ENCODE results near the gene ZNF335.
A peak's percentile ranks its signal among the peaks of the same experiment; 100 is the strongest.

The ZNF335 gene

DNA sequence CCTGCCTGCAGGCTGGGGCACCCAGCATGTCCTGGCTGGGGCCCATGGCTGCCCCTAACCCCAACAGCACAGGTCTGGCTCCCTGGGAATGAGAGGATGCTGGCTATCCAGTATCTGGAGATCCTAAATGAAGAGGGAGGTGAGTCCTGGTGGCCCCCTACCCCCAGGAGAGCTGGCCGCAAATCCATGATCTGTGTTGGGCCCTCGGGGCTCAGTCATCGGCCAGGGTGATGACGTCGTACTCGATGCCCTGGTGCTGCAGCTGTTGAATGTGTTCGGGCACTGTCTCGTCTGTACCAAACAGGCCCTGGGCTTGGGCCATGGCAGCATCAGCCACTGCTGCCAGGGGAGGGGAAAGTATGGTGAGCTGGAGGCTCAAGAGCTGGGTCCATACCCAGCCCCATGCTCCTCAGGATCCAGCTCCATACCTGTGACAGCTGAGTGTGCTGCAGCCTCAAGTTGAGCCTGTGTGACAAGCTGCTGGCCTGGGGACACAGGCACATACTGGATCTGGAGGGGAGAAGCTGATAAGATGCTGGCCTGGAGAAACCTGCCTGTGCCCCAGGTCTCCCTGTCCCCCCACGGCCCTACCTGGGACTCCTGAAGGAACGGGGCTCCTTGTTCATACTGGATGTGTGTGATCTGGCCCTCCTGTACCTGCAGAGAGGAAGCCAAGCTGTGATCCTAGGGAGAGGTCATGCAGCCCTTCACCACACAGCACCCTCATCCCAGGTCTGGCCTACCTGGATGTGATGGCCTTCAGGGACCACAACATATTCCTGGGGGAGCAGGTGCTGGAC, 23.1 kb downstream of the ZNF335 start:
- Histone ChIP-seq H3K9me3 (ENCODE audit: control insufficient read depth, low read length) (no peaks in the 10 kb centered on the region), H3K36me3 (ENCODE audit: control insufficient read depth, insufficient read depth, low read length) (peaks cover 97% of the 10 kb centered on the region), H3K4me3 (ENCODE audit: extremely low read depth, insufficient read depth, low read length, poor library complexity, severe bottlenecking) (no peak overlapping the region), H3K4me1 (ENCODE audit: control insufficient read depth, insufficient read depth, low read length, poor library complexity, severe bottlenecking) (no peaks in the 10 kb centered on the region), H3K27ac (ENCODE audit: low read depth, low read length, severe bottlenecking) (peak overlapping the region; percentile 36)
- 96 to 97% methylated on average over 10 of the region's 10 CpGs for WGBS, 2 experiments (ENCODE audit: insufficient coverage in 2 of 2)

DNA sequence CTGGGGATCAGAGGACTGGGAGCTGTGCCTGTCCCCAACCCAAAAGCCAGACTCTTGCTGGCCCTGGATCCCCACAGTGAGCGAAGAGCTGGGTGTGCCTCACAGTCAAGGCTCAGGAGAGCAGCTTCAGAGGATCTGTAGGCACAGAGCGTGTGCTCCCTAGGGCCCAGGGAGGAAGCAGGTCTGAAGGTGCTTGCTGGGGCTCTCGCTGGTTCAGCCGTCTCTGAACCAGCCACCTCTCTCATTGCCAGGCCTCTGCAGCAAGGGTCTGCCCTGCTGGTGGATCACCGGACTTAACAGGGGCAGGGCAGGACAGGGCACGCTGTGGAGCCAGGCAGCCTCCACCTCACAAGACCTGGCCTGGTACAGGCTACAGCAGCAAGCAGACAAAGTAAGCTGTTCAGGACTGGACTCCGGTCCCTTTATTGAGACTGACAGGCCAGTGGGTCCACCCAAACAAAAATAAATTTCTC, 23.7 kb downstream of the ZNF335 start:
- H3K27ac ChIP-seq (ENCODE audit: low read depth, low read length, severe bottlenecking), result peak overlapping the region; percentile 36
- H3K4me3 ChIP-seq (ENCODE audit: extremely low read depth, insufficient read depth, low read length, poor library complexity, severe bottlenecking), result no peak overlapping the region
- WGBS, 2 experiments (ENCODE audit: insufficient coverage in 2 of 2), result 94 to 96% methylated on average over 7 of the region's 7 CpGs
- H3K4me1 ChIP-seq (ENCODE audit: control insufficient read depth, insufficient read depth, low read length, poor library complexity, severe bottlenecking), result no peaks in the 10 kb centered on the region
- no peaks in the 10 kb centered on the region for H3K9me3 ChIP-seq (ENCODE audit: control insufficient read depth, low read length)
- peaks cover 97% of the 10 kb centered on the region for H3K36me3 ChIP-seq (ENCODE audit: control insufficient read depth, insufficient read depth, low read length)

DNA sequence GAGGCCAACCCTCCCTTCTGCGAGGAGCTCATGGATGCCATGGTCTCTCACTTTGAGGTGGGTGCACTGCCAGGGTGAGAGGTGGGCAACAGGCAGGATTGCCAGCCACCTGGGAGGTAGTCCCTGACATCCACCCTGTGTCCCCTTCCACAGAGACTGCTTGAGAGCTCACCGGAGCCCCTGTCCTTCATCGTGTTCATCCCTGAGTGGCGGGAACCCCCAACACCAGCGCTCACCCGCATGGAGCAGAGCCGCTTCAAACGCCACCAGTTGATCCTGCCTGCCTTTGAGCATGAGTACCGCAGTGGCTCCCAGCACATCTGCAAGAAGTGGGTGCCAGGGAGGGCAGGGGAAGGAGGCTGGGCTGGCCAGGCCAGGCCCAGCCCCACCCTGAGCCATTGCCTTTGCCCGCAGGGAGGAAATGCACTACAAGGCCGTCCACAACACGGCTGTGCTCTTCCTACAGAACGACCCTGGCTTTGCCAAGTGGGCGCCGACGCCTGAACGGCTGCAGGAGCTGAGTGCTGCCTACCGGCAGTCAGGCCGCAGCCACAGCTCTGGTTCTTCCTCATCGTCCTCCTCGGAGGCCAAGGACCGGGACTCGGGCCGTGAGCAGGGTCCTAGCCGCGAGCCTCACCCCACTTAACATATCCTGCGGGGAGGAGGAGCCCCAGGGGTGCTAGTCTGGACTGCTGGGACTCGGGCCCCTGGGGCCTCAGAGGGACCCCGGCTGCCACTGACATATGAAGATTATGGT, 24.7 kb downstream of the ZNF335 start:
- Histone ChIP-seq H3K4me3 (ENCODE audit: extremely low read depth, insufficient read depth, low read length, poor library complexity, severe bottlenecking) (no peak overlapping the region), H3K27ac (ENCODE audit: low read depth, low read length, severe bottlenecking) (no peak overlapping the region), H3K4me1 (ENCODE audit: control insufficient read depth, insufficient read depth, low read length, poor library complexity, severe bottlenecking) (no peaks in the 10 kb centered on the region), H3K9me3 (ENCODE audit: control insufficient read depth, low read length) (no peaks in the 10 kb centered on the region), H3K36me3 (ENCODE audit: control insufficient read depth, insufficient read depth, low read length) (peaks cover 97% of the 10 kb centered on the region)
- WGBS, 2 experiments (ENCODE audit: insufficient coverage in 2 of 2), result 94 to 97% methylated on average over 25 to 27 of the region's 29 CpGs

DNA sequence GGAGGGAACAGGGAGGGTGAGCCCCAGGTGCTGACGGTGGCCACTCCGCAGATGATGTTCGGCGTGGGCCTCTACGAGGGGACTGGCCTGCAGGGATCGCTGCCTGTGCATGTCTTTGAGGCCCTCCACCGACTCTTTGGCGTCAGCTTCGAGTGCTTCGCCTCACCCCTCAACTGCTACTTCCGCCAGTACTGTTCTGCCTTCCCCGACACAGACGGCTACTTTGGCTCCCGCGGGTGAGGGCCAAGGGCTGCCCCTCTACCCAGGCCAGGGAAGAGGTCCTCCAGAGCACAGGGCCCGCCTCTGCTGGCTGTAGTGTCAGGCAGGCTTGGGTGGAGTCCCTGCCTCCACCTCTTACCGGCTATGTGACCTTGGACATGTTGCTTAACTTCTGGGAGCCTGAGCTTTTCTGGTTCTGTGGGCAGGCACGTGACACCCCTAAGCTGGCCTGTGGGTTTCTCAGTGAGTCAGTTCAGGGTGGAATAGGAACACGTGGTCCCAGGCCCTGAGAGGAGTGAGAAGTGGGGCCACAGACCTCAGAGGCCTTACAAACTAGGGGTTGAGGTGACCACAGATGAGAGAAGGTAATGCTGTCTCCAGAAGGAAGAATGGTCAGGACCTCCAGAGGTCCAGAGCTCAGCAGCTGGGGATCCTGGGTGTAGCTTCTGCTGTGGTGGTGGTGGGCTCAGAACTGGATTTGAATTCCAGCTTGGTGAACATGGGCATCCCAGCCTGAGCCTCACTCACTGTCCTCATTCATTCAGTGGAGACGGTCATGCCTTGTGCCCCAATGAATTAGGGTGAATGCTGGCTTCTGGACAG, 25.6 kb downstream of the ZNF335 start:
- Histone ChIP-seq H3K4me1 (ENCODE audit: control insufficient read depth, insufficient read depth, low read length, poor library complexity, severe bottlenecking) (no peaks in the 10 kb centered on the region), H3K27ac (ENCODE audit: low read depth, low read length, severe bottlenecking) (no peak overlapping the region), H3K36me3 (ENCODE audit: control insufficient read depth, insufficient read depth, low read length) (peaks cover 95% of the 10 kb centered on the region), H3K4me3 (ENCODE audit: extremely low read depth, insufficient read depth, low read length, poor library complexity, severe bottlenecking) (no peak overlapping the region), H3K9me3 (ENCODE audit: control insufficient read depth, low read length) (no peaks in the 10 kb centered on the region)
- 96 to 97% methylated on average over 15 to 19 of the region's 20 CpGs for WGBS, 2 experiments (ENCODE audit: insufficient coverage in 2 of 2)

DNA sequence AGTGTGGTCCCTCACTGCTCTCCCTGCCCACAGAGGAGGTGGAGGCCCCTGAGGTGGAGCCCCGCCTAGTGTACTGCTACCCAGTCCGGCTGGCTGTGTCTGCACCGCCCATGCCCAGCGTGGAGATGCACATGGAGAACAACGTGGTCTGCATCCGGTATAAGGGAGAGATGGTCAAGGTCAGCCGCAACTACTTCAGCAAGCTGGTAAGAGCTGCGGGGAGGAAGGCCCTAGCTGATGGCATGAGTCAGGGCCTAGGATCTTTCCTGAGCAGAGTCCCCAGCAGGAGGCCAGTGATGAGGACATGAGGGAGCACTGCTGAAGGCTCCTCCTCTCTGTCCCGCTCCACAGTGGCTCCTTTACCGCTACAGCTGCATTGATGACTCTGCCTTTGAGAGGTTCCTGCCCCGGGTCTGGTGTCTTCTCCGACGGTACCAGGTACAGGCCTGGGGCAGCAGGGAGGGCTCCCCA, 26.3 kb downstream of the ZNF335 start:
- Histone ChIP-seq H3K9me3 (ENCODE audit: control insufficient read depth, low read length) (no peaks in the 10 kb centered on the region), H3K4me1 (ENCODE audit: control insufficient read depth, insufficient read depth, low read length, poor library complexity, severe bottlenecking) (no peaks in the 10 kb centered on the region), H3K4me3 (ENCODE audit: extremely low read depth, insufficient read depth, low read length, poor library complexity, severe bottlenecking) (no peak overlapping the region), H3K36me3 (ENCODE audit: control insufficient read depth, insufficient read depth, low read length) (peaks cover 97% of the 10 kb centered on the region), H3K27ac (ENCODE audit: low read depth, low read length, severe bottlenecking) (no peak overlapping the region)
- WGBS, 2 experiments (ENCODE audit: insufficient coverage in 2 of 2), result 91 to 97% methylated on average over 11 to 13 of the region's 13 CpGs

DNA sequence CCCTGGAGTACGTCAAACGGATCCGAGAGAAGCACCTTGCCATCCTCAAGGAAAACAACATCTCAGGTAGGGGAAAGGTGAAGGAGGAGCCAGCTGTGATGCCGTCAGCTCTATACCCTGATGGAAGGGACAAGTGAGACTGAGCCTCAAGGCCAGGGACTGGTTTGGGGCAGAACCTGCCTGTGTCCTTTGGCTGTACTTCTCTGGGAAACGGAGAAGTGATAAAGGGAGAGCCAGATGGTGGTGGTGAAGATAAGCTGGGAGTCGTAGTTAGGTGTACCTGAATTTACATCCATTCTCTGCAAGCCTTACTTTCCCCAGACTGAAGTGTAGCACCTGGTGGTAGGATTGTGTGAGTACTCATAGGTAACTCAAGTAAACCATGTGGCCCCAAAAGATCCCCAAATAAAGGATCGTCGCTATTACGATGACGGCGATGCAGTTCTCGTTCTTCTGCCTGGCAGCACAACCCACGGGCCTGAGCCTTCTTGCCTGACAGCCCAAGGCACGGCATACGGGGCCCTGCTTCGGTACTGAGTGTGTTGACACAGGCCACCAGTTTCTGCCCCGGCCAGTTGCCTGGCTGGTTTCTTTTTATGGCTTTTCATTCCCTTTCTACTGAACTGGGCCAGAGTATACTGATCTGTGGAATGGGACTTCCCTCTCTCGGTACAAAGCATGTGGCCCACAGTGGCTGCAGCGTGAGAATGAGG, 26.9 kb downstream of the ZNF335 start:
- WGBS, 2 experiments (ENCODE audit: insufficient coverage in 2 of 2), result 96 to 97% methylated on average over 14 to 18 of the region's 19 CpGs
- Histone ChIP-seq H3K27ac (ENCODE audit: low read depth, low read length, severe bottlenecking) (no peak overlapping the region), H3K4me3 (ENCODE audit: extremely low read depth, insufficient read depth, low read length, poor library complexity, severe bottlenecking) (no peak overlapping the region), H3K9me3 (ENCODE audit: control insufficient read depth, low read length) (no peaks in the 10 kb centered on the region), H3K4me1 (ENCODE audit: control insufficient read depth, insufficient read depth, low read length, poor library complexity, severe bottlenecking) (no peaks in the 10 kb centered on the region), H3K36me3 (ENCODE audit: control insufficient read depth, insufficient read depth, low read length) (peaks cover 97% of the 10 kb centered on the region)

DNA sequence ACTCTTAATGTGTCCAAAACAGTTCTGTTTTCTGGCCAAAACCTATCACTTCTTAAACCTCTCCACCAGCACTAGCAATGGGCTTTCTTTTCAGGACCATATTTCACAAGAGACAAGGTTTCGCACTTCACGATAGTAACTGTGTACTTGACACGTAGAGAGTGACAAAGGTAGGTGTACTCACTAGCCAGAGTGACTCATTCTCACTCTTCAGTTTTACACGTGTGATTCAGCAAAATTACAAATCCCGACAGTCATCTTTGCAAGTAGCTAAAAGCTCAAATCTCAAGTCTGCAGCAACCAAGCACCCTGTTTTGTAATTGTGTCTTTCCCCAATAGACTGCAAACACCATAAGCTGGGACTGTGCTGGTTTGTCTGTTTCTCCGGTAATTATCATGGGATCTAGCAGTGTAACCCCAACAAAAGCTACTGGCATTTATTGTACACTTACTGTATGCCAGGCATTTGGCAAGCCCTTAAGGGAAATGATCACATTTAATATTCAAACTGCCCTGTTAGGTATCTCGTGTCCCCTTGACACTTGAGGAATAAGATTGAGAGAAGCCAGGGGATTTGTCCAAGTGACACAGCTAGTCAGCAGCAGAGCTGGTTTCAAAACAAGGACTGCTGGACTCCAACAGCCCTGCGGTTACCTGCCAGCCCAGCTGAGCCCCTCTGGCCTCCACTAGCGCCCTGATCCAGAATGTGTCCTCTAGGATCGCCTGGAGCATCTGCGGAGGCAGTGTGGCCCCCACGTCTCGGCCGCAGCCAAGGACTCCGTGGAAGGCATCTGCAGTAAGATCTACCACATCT, 27.6 kb downstream of the ZNF335 start:
- H3K4me1 ChIP-seq (ENCODE audit: control insufficient read depth, insufficient read depth, low read length, poor library complexity, severe bottlenecking), result no peaks in the 10 kb centered on the region
- H3K9me3 ChIP-seq (ENCODE audit: control insufficient read depth, low read length), result no peaks in the 10 kb centered on the region
- peaks cover 97% of the 10 kb centered on the region for H3K36me3 ChIP-seq (ENCODE audit: control insufficient read depth, insufficient read depth, low read length)
- H3K4me3 ChIP-seq (ENCODE audit: extremely low read depth, insufficient read depth, low read length, poor library complexity, severe bottlenecking), result no peak overlapping the region
- H3K27ac ChIP-seq (ENCODE audit: low read depth, low read length, severe bottlenecking), result no peak overlapping the region
- WGBS, 2 experiments (ENCODE audit: insufficient coverage in 2 of 2), result 95 to 98% methylated on average over 14 to 15 of the region's 15 CpGs

DNA sequence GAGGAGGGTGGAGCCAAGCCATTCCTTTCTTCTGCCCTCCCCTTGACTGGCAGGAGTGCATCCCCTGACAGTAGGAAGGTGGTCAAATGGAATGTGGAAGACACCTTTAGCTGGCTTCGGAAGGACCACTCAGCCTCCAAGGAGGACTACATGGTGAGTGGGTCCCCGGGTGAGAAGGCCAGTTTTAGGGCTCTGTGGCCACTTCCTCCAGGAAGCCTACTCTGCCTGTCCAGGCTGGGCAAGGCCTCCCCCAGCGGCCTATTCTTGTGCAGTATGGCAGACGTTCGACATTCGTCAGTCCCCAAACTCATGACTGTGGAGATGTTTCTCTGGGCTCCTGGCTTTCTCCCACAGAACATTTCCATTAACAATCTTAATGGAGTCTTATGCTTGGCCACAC, 28.4 kb downstream of the ZNF335 start:
- Histone ChIP-seq H3K9me3 (ENCODE audit: control insufficient read depth, low read length) (no peaks in the 10 kb centered on the region), H3K4me1 (ENCODE audit: control insufficient read depth, insufficient read depth, low read length, poor library complexity, severe bottlenecking) (peaks cover 2% of the 10 kb centered on the region), H3K27ac (ENCODE audit: low read depth, low read length, severe bottlenecking) (no peak overlapping the region), H3K36me3 (ENCODE audit: control insufficient read depth, insufficient read depth, low read length) (peaks cover 98% of the 10 kb centered on the region), H3K4me3 (ENCODE audit: extremely low read depth, insufficient read depth, low read length, poor library complexity, severe bottlenecking) (no peak overlapping the region)
- 95 to 99% methylated on average over 4 to 6 of the region's 6 CpGs for WGBS, 2 experiments (ENCODE audit: insufficient coverage in 2 of 2)

DNA sequence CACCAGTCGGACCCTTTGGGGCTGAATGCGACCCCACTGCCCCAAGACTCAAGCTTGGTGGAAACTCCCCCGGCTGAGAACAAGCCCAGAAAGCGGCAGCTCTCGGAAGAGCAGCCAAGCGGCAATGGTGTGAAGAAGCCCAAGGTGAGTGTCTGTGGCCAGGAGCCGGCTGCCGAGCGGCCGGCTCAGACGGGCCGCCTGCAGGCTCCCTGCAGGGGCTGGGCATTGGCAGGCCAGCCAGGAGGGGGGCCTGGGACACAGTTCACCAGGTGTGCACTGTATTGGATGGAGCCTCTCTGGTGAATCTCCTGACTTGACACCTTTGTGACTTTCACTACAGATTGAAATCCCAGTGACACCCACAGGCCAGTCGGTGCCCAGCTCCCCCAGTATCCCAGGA, 31.5 kb downstream of the ZNF335 start:
- H3K9me3 ChIP-seq (ENCODE audit: control insufficient read depth, low read length), result no peaks in the 10 kb centered on the region
- H3K27ac ChIP-seq (ENCODE audit: low read depth, low read length, severe bottlenecking), result no peak overlapping the region
- no peak overlapping the region for H3K4me3 ChIP-seq (ENCODE audit: extremely low read depth, insufficient read depth, low read length, poor library complexity, severe bottlenecking)
- peaks cover 86% of the 10 kb centered on the region for H3K36me3 ChIP-seq (ENCODE audit: control insufficient read depth, insufficient read depth, low read length)
- H3K4me1 ChIP-seq (ENCODE audit: control insufficient read depth, insufficient read depth, low read length, poor library complexity, severe bottlenecking), result peaks cover 15% of the 10 kb centered on the region
- WGBS, 2 experiments (ENCODE audit: insufficient coverage in 2 of 2), result 86 to 94% methylated on average over 12 to 13 of the region's 13 CpGs
